ENCODE data around the gene ZBED2.

GRCh38 chr3:111619833-111620232 is 24.7 kb upstream of the ZBED2 start:
- no peak for TF ChIP-seq EZH2 (IDR thresholded peaks at IDR 0.05; ENCODE audit: low read length, missing control alignments)
- no peak for TF ChIP-seq CTCF (conservative IDR thresholded peaks at IDR 0.05 in 1 of 2, IDR thresholded peaks at IDR 0.05 in 1 of 2; ENCODE audit: low read depth in 1 of 2, low read length in 2 of 2)
